GM10847 (cell line): Measurements from ENCODE around the gene EMSY.

Source experiments
- POLR2A ChIP-seq: IDR thresholded peaks from 2 replicates; pipeline ENCODE4 v1.6.1; 2011; ENCODE audit not compliant: insufficient read length; ENCODE audit errors: extremely low read depth

The EMSY gene

GRCh38 chr11:76589964-76590950 is 145.4 kb downstream of the EMSY start:
- TF ChIP-seq POLR2A = no peak

- no peak for TF ChIP-seq POLR2A
Measured at GRCh38 chr11:76591416-76591815, 146.6 kb downstream of the EMSY start.

GRCh38 chr11:76592025-76592914 is 147.5 kb downstream of the EMSY start:
- TF ChIP-seq POLR2A = no peak

- TF ChIP-seq POLR2A = no peak
Measured at GRCh38 chr11:76592961-76593360, 148.1 kb downstream of the EMSY start.

GRCh38 chr11:76596652-76597051 is 151.8 kb downstream of the EMSY start:
- no peak for TF ChIP-seq POLR2A

- TF ChIP-seq POLR2A = no peak
Measured at GRCh38 chr11:76597533-76598425, 153.0 kb downstream of the EMSY start.

GRCh38 chr11:76598426-76598839 is 153.6 kb downstream of the EMSY start:
- TF ChIP-seq POLR2A = no peak

GRCh38 chr11:76599041-76600013 is 154.5 kb downstream of the EMSY start:
- no peak for TF ChIP-seq POLR2A

GRCh38 chr11:76600124-76600655 is 155.4 kb downstream of the EMSY start:
- TF ChIP-seq POLR2A = no peak

- TF ChIP-seq POLR2A = no peak
Measured at GRCh38 chr11:76601272-76601671, 156.5 kb downstream of the EMSY start.

- no peak for TF ChIP-seq POLR2A
Measured at GRCh38 chr11:76601724-76602123, 156.9 kb downstream of the EMSY start.

GRCh38 chr11:76602431-76602861 is 157.6 kb downstream of the EMSY start:
- TF ChIP-seq POLR2A = no peak
